ENCODE data around the gene KLK12. TPM values are rescaled to one million over a fixed set of nuclear protein-coding genes. Genes with fewer than 3 reads are reported as not detected.

Gene KLK12
- total RNA-seq, 1 experiment from 2014 or later, result not detected

- Histone ChIP-seq H3K4me2 (ENCODE audit: low read depth, low read length, poor library complexity, severe bottlenecking) (no peak overlapping the region), H3K27me3 (ENCODE audit: low read length) (no peaks in the 10 kb centered on the region), H3K9me3 (ENCODE audit: low read length) (no peaks in the 10 kb centered on the region)
These were observed 7.5 kb downstream of the KLK12 start for GRCh38 chr19:51027126-51027806.

DNA sequence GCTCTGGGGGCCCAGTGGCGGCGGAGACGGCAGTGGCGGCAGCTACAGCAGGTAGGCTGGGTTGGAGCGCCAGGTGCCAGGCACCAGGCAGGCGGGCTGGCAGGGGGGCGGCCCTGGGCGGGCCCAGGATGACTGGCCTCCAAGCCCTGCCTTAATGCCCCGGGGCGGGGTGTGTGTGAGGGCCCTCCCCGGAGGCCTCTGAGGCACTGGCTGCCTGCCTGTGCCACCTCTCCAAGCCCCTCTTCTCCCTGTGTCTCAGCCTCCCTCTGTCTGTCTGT is 8.3 kb downstream of the KLK12 start, which contains the start of gene KLK11:
TSS of gene KLK11 (minus strand) at position 63 of the 278 bp plus-strand sequence. CDS start 985 bp downstream, outside the sequence.
- Histone ChIP-seq H2AFZ (ENCODE audit: low read length) (no peak within 1 kb of the TSS), H3K9me3 (ENCODE audit: low read length) (no peaks in the 10 kb centered on the region), H3K79me2 (ENCODE audit: low read length) (no peaks in the 10 kb centered on the region), H3K27me3 (ENCODE audit: low read length) (no peaks in the 10 kb centered on the region), H3K4me1 (ENCODE audit: low read length) (no peaks in the 10 kb centered on the region), H3K4me3 (ENCODE audit: low read length) (no peak within 1 kb of the TSS), H3K27ac (ENCODE audit: low read length) (no peak within 1 kb of the TSS), H3K36me3 (ENCODE audit: insufficient read depth, low read length) (no peaks in the 10 kb centered on the region), H3K4me2 (ENCODE audit: low read depth, low read length, poor library complexity, severe bottlenecking) (no peak within 1 kb of the TSS), H3K9me2 (replicated peaks; ENCODE audit: insufficient read depth, low read length) (no peaks in the 10 kb centered on the region), H4K20me1 (ENCODE audit: insufficient read depth, low read depth, low read length) (no peaks in the 10 kb centered on the region), H3K9ac (ENCODE audit: low read length) (no peak within 1 kb of the TSS)
- DNase-seq, result no peak

More at GRCh38 chr19:51027126-51027806, 7.5 kb downstream of the KLK12 start:
- no peak for DNase-seq
- no peaks in the 10 kb centered on the region for H3K9me2 ChIP-seq (replicated peaks; ENCODE audit: insufficient read depth, low read length)
- H3K4me1 ChIP-seq (ENCODE audit: low read length), result no peaks in the 10 kb centered on the region
- H3K9ac ChIP-seq (ENCODE audit: low read length), result no peak overlapping the region
- H4K20me1 ChIP-seq (ENCODE audit: insufficient read depth, low read depth, low read length), result no peaks in the 10 kb centered on the region
- no peak overlapping the region for H2AFZ ChIP-seq (ENCODE audit: low read length)
- no peak overlapping the region for H3K4me3 ChIP-seq (ENCODE audit: low read length)
- no peaks in the 10 kb centered on the region for H3K79me2 ChIP-seq (ENCODE audit: low read length)
- H3K36me3 ChIP-seq (ENCODE audit: insufficient read depth, low read length), result no peaks in the 10 kb centered on the region
- no peak overlapping the region for H3K27ac ChIP-seq (ENCODE audit: low read length)

DNA sequence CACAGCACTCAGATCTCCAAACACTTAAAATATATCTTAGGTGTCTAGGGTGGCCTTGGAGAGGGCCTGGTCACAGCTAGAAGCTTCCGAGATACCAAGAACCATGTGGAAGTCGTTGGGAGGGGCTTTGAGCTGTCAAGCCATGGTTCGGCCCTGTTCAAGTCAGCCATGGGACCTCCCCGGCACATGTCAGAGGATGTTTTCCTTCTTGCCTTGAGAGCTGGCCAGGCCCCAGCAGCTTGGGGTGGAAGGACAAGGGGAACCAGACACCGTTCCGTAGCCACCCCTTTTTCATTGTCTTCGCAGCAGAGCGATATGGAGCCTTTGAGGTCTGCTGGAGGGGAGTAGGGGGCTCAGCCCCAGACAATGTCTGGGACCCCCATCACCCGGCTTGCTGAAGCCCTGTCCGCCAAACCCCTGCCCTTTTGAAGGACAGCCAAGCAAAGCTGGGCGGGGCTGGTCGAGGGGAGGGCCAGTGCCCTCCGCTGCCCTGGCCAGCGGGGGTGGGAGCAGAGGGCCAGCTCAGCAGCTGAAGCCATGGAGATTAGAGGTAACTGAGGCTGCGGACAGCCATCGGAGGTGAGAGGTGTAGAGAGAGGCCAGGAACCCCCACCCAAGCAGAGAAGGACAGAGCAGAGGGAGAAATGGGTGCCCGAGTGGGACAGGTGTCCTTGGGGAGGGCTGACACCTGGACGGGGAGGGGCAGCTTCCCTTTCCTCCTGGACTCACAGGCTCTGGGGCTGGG is 8.8 kb downstream of the KLK12 start:
- H3K4me1 ChIP-seq (ENCODE audit: low read length), result no peaks in the 10 kb centered on the region
- H3K27ac ChIP-seq (ENCODE audit: low read length), result no peak overlapping the region
- no peaks in the 10 kb centered on the region for H3K79me2 ChIP-seq (ENCODE audit: low read length)
- H3K9ac ChIP-seq (ENCODE audit: low read length), result no peak overlapping the region
- DNase-seq, result no peak
- H2AFZ ChIP-seq (ENCODE audit: low read length), result no peak overlapping the region
- no peaks in the 10 kb centered on the region for H3K9me3 ChIP-seq (ENCODE audit: low read length)
- H3K4me3 ChIP-seq (ENCODE audit: low read length), result no peak overlapping the region
- H3K27me3 ChIP-seq (ENCODE audit: low read length), result no peaks in the 10 kb centered on the region
- H3K36me3 ChIP-seq (ENCODE audit: insufficient read depth, low read length), result no peaks in the 10 kb centered on the region
- no peaks in the 10 kb centered on the region for H4K20me1 ChIP-seq (ENCODE audit: insufficient read depth, low read depth, low read length)
- H3K4me2 ChIP-seq (ENCODE audit: low read depth, low read length, poor library complexity, severe bottlenecking), result no peak overlapping the region
- H3K9me2 ChIP-seq (replicated peaks; ENCODE audit: insufficient read depth, low read length), result no peaks in the 10 kb centered on the region

GRCh38 chr19:51025401-51025800 is 9.4 kb downstream of the KLK12 start:
- Histone ChIP-seq H3K4me3 (ENCODE audit: low read length) (no peak overlapping the region), H3K79me2 (ENCODE audit: low read length) (no peaks in the 10 kb centered on the region), H3K9me3 (ENCODE audit: low read length) (no peaks in the 10 kb centered on the region), H3K9ac (ENCODE audit: low read length) (no peak overlapping the region), H2AFZ (ENCODE audit: low read length) (no peak overlapping the region), H3K27ac (ENCODE audit: low read length) (no peak overlapping the region), H3K9me2 (replicated peaks; ENCODE audit: insufficient read depth, low read length) (no peaks in the 10 kb centered on the region), H3K4me2 (ENCODE audit: low read depth, low read length, poor library complexity, severe bottlenecking) (no peak overlapping the region), H3K36me3 (ENCODE audit: insufficient read depth, low read length) (no peaks in the 10 kb centered on the region), H3K4me1 (ENCODE audit: low read length) (no peaks in the 10 kb centered on the region), H4K20me1 (ENCODE audit: insufficient read depth, low read depth, low read length) (no peaks in the 10 kb centered on the region), H3K27me3 (ENCODE audit: low read length) (no peaks in the 10 kb centered on the region)
- DNase-seq, result no peak

- H3K27me3 ChIP-seq (ENCODE audit: low read length), result no peaks in the 10 kb centered on the region
- H3K4me3 ChIP-seq (ENCODE audit: low read length), result no peak overlapping the region
- H3K9me3 ChIP-seq (ENCODE audit: low read length), result no peaks in the 10 kb centered on the region
- no peak overlapping the region for H2AFZ ChIP-seq (ENCODE audit: low read length)
- no peaks in the 10 kb centered on the region for H3K36me3 ChIP-seq (ENCODE audit: insufficient read depth, low read length)
- H3K79me2 ChIP-seq (ENCODE audit: low read length), result no peaks in the 10 kb centered on the region
- no peak overlapping the region for H3K9ac ChIP-seq (ENCODE audit: low read length)
- no peak for DNase-seq
- no peak overlapping the region for H3K4me2 ChIP-seq (ENCODE audit: low read depth, low read length, poor library complexity, severe bottlenecking)
- no peaks in the 10 kb centered on the region for H3K4me1 ChIP-seq (ENCODE audit: low read length)
- H4K20me1 ChIP-seq (ENCODE audit: insufficient read depth, low read depth, low read length), result no peaks in the 10 kb centered on the region
- H3K9me2 ChIP-seq (replicated peaks; ENCODE audit: insufficient read depth, low read length), result no peaks in the 10 kb centered on the region
- H3K27ac ChIP-seq (ENCODE audit: low read length), result no peak overlapping the region
These were observed 9.9 kb downstream of the KLK12 start for GRCh38 chr19:51024924-51025323.

DNA sequence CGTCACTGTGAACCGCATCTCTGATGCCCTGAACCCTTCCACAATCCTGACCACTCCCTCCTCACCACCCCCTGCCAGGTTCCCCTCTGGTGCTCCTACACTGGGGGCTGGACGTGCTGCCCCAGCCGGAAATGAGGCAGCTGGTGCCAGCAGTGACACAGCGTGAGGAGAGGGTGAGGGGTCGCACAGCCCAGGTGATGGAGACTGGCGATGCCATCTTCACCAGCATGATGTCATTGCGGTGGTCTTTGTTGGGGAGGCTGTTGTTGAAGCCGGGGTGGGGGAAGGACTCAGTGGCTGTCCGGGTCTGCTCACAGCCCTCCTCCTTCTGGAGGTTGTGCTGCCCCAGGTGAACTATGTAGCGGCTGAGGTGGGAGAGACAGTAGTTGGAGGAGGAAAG is 10.9 kb downstream of the KLK12 start:
- H3K9ac ChIP-seq (ENCODE audit: low read length), result no peak overlapping the region
- H2AFZ ChIP-seq (ENCODE audit: low read length), result no peak overlapping the region
- no peak overlapping the region for H3K27ac ChIP-seq (ENCODE audit: low read length)
- H3K4me3 ChIP-seq (ENCODE audit: low read length), result no peak overlapping the region
- H3K36me3 ChIP-seq (ENCODE audit: insufficient read depth, low read length), result no peaks in the 10 kb centered on the region
- DNase-seq, result no peak
- H3K4me2 ChIP-seq (ENCODE audit: low read depth, low read length, poor library complexity, severe bottlenecking), result no peak overlapping the region
- H3K27me3 ChIP-seq (ENCODE audit: low read length), result no peaks in the 10 kb centered on the region
- no peaks in the 10 kb centered on the region for H3K9me2 ChIP-seq (replicated peaks; ENCODE audit: insufficient read depth, low read length)
- no peaks in the 10 kb centered on the region for H4K20me1 ChIP-seq (ENCODE audit: insufficient read depth, low read depth, low read length)
- H3K9me3 ChIP-seq (ENCODE audit: low read length), result no peaks in the 10 kb centered on the region
- no peaks in the 10 kb centered on the region for H3K79me2 ChIP-seq (ENCODE audit: low read length)
- no peaks in the 10 kb centered on the region for H3K4me1 ChIP-seq (ENCODE audit: low read length)

GRCh38 chr19:51022526-51022925 is 12.3 kb downstream of the KLK12 start:
- H3K27me3 ChIP-seq (ENCODE audit: low read length), result no peaks in the 10 kb centered on the region
- no peaks in the 10 kb centered on the region for H3K4me1 ChIP-seq (ENCODE audit: low read length)
- no peak overlapping the region for H3K4me3 ChIP-seq (ENCODE audit: low read length)
- H3K9me2 ChIP-seq (replicated peaks; ENCODE audit: insufficient read depth, low read length), result no peaks in the 10 kb centered on the region
- H3K36me3 ChIP-seq (ENCODE audit: insufficient read depth, low read length), result no peaks in the 10 kb centered on the region
- no peak for DNase-seq
- H3K79me2 ChIP-seq (ENCODE audit: low read length), result no peaks in the 10 kb centered on the region
- H3K4me2 ChIP-seq (ENCODE audit: low read depth, low read length, poor library complexity, severe bottlenecking), result no peak overlapping the region
- no peaks in the 10 kb centered on the region for H4K20me1 ChIP-seq (ENCODE audit: insufficient read depth, low read depth, low read length)
- H3K27ac ChIP-seq (ENCODE audit: low read length), result no peak overlapping the region
- no peak overlapping the region for H2AFZ ChIP-seq (ENCODE audit: low read length)
- no peaks in the 10 kb centered on the region for H3K9me3 ChIP-seq (ENCODE audit: low read length)
- H3K9ac ChIP-seq (ENCODE audit: low read length), result no peak overlapping the region

DNA sequence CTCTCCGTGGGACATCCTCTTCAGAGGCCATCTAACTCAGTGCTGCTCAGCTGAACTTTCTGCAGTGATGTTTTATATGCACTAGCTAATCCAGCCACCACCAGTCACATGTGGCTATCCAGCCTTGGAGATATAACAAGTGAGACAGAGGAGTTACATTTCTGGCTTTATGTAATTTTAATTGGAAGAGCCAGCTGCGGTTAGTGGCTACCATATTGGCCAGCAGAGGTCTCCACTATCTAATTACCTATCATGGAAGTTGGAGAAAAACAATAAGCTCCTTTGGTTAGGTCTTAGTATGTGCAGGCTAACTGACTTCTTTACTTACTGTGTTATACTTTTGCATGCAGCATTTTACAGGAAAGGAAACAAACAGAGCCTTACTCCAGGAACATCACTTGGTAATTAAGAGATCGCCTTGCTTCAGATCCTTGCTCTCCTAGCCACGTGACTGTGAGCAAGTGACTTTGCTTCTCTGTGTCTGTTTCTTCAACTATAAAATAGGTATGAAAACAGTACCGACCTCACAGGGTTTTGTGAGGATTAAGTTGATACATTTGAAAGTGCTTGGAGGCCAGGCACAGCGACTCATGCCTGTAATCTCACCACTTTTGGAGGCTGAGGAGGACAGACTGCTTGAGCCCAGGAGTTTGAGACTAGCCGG is 13.7 kb downstream of the KLK12 start:
- no peaks in the 10 kb centered on the region for H3K79me2 ChIP-seq (ENCODE audit: low read length)
- H2AFZ ChIP-seq (ENCODE audit: low read length), result no peak overlapping the region
- no peaks in the 10 kb centered on the region for H3K4me1 ChIP-seq (ENCODE audit: low read length)
- no peak overlapping the region for H3K9ac ChIP-seq (ENCODE audit: low read length)
- no peak overlapping the region for H3K4me2 ChIP-seq (ENCODE audit: low read depth, low read length, poor library complexity, severe bottlenecking)
- no peak overlapping the region for H3K4me3 ChIP-seq (ENCODE audit: low read length)
- peak; percentile 76 for DNase-seq
- no peaks in the 10 kb centered on the region for H3K36me3 ChIP-seq (ENCODE audit: insufficient read depth, low read length)
- H4K20me1 ChIP-seq (ENCODE audit: insufficient read depth, low read depth, low read length), result no peaks in the 10 kb centered on the region
- no peaks in the 10 kb centered on the region for H3K9me3 ChIP-seq (ENCODE audit: low read length)
- H3K9me2 ChIP-seq (replicated peaks; ENCODE audit: insufficient read depth, low read length), result no peaks in the 10 kb centered on the region
- H3K27ac ChIP-seq (ENCODE audit: low read length), result no peak overlapping the region
- H3K27me3 ChIP-seq (ENCODE audit: low read length), result no peaks in the 10 kb centered on the region

All from Karpas-422 (cell line).